ENCODE measurements around the gene LTV1.

The LTV1 gene

DNA sequence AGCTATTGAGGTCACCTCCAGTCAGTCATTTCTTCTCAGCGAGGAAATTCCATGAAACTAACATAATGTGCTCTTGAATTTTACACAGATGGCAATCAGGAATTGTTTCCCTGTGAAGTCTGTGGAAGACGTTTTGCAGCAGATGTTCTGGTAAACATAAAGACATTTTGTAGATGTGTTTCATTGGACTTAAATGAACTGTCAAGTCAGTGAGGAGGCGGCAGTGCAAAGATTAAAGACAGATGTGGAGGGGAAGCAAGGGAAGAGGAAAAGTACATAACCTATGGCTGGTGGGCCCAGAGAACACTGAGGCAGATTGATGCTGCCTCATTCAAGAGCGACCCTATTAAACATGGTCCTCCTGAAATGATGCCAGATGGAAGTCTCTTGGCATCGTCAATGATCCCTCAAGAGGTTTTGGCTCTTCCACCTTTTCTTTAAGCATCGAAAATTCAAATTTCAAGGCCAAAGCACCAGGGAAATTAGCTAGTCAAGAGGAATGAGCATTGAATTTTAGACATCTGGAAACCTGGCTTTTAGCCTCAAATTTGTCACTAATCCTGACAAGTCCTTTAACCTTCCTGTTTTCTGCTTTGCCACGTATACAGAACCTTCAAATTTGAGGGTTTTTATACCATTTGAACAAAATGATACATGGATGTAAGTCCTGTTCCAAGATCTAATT is 41.2 kb downstream of the LTV1 start:
- no peak overlapping the region for H4K91ac ChIP-seq (ENCODE audit: low read length)
- no peak overlapping the region for H3K27ac ChIP-seq (ENCODE audit: low read length, poor library complexity, severe bottlenecking)
- H3K18ac ChIP-seq (ENCODE audit: low read depth in 1 of 2, low read length in 2 of 2) = no peak overlapping the region
- no peak overlapping the region for H3K4ac ChIP-seq (ENCODE audit: low read depth in 1 of 2, low read length in 2 of 2)
- H2BK120ac ChIP-seq (ENCODE audit: low read depth, low read length) = no peak overlapping the region
- H3K4me3 ChIP-seq (ENCODE audit: insufficient read depth in 1 of 2, low read depth in 1 of 2, low read length in 2 of 2) = no peak overlapping the region
- no peak overlapping the region for H3K14ac ChIP-seq (ENCODE audit: low read length in 2 of 2)
- 66% methylated on average over 5 of the region's 7 CpGs for WGBS
- no peak overlapping the region for H2BK15ac ChIP-seq (ENCODE audit: low read depth, poor library complexity, severe bottlenecking)
- no peak overlapping the region for H3K9ac ChIP-seq (ENCODE audit: low read length)
- H3K23ac ChIP-seq (ENCODE audit: low read length in 2 of 2) = no peak overlapping the region
- no peak overlapping the region for H2BK5ac ChIP-seq (ENCODE audit: low read depth, low read length, poor library complexity, severe bottlenecking)
- H2BK12ac ChIP-seq (ENCODE audit: low read length in 2 of 2) = no peak overlapping the region
- no peak overlapping the region for H2AK5ac ChIP-seq (ENCODE audit: low read length, severe bottlenecking)
- no peak overlapping the region for H2AFZ ChIP-seq (ENCODE audit: low read depth, low read length)
- no peaks in the 10 kb centered on the region for H3K36me3 ChIP-seq (ENCODE audit: control insufficient read depth in 1 of 2, insufficient read depth in 2 of 2, low read depth in 1 of 2, low read length in 2 of 2)
- no peak for DNase-seq
- no peak overlapping the region for H3K4me2 ChIP-seq (ENCODE audit: low read length, poor library complexity, severe bottlenecking)
- no peak overlapping the region for H4K8ac ChIP-seq (ENCODE audit: low read length)
- H3K79me1 ChIP-seq (replicated peaks; ENCODE audit: low read length, poor library complexity, severe bottlenecking) = no peaks in the 10 kb centered on the region
- no peaks in the 10 kb centered on the region for H3K9me3 ChIP-seq (ENCODE audit: control insufficient read depth, low read length)
- H3K4me1 ChIP-seq (ENCODE audit: control insufficient read depth, insufficient read depth, low read depth, low read length) = no peaks in the 10 kb centered on the region
- no peaks in the 10 kb centered on the region for H3K27me3 ChIP-seq (ENCODE audit: control insufficient read depth in 1 of 2, insufficient read depth in 1 of 2, low read length in 2 of 2)

DNA sequence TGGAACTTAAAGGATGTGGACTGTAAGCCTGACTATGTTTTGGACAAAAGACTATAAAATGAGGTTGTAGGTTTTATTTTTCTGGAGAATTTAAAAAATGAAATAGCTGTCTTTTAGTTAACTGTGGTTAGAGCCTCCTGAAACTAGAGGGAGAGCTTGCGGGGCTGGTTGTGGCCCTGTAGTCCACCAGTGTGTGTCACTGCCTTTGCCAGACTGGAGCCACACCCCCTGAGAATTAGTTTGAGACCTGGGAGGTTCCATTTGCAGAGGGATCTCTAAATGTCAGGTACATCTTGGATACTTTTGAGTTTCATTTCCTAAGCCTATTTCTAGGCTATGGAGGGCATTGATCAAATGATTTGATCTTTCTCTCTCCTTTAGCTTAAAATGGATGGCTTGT is 42.0 kb downstream of the LTV1 start:
- Histone ChIP-seq H3K4ac (ENCODE audit: low read depth in 1 of 2, low read length in 2 of 2) (no peak overlapping the region), H4K8ac (ENCODE audit: low read length) (no peak overlapping the region), H3K4me2 (ENCODE audit: low read length, poor library complexity, severe bottlenecking) (no peak overlapping the region), H3K4me3 (ENCODE audit: insufficient read depth in 1 of 2, low read depth in 1 of 2, low read length in 2 of 2) (no peak overlapping the region), H3K14ac (ENCODE audit: low read length in 2 of 2) (no peak overlapping the region), H4K91ac (ENCODE audit: low read length) (no peak overlapping the region), H3K18ac (ENCODE audit: low read depth in 1 of 2, low read length in 2 of 2) (no peak overlapping the region), H2AFZ (ENCODE audit: low read depth, low read length) (no peak overlapping the region), H3K27me3 (ENCODE audit: control insufficient read depth in 1 of 2, insufficient read depth in 1 of 2, low read length in 2 of 2) (no peaks in the 10 kb centered on the region), H2AK5ac (ENCODE audit: low read length, severe bottlenecking) (no peak overlapping the region), H3K9me3 (ENCODE audit: control insufficient read depth, low read length) (no peaks in the 10 kb centered on the region), H2BK5ac (ENCODE audit: low read depth, low read length, poor library complexity, severe bottlenecking) (no peak overlapping the region), H3K27ac (ENCODE audit: low read length, poor library complexity, severe bottlenecking) (no peak overlapping the region), H3K4me1 (ENCODE audit: control insufficient read depth, insufficient read depth, low read depth, low read length) (no peaks in the 10 kb centered on the region), H3K36me3 (ENCODE audit: control insufficient read depth in 1 of 2, insufficient read depth in 2 of 2, low read depth in 1 of 2, low read length in 2 of 2) (no peaks in the 10 kb centered on the region), H3K23ac (ENCODE audit: low read length in 2 of 2) (no peak overlapping the region), H2BK15ac (ENCODE audit: low read depth, poor library complexity, severe bottlenecking) (no peak overlapping the region), H2BK12ac (ENCODE audit: low read length in 2 of 2) (no peak overlapping the region), H3K79me1 (replicated peaks; ENCODE audit: low read length, poor library complexity, severe bottlenecking) (no peaks in the 10 kb centered on the region), H3K9ac (ENCODE audit: low read length) (no peak overlapping the region), H2BK120ac (ENCODE audit: low read depth, low read length) (no peak overlapping the region)
- WGBS = 94% methylated on average over 1 of the region's 1 CpG
- DNase-seq = no peak

DNA sequence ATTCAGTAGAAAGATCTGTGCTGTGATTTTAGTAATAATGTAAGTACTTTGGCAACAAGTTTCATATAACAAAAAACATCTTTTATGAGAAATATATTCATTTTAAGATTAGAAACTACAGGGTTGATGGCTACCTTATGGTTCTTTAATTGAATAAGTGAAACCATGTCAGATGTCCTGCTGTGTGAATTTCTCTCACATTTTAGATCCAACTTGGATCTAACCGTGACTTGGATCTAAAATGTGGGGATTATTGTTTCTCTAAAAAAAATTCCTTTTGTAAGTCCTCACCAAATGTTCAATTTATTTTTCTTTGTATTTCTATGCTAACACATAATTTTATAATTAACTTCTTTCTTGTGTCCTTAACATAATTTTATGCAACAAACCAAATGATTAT is 51.5 kb downstream of the LTV1 start:
- no peaks in the 10 kb centered on the region for H3K9me3 ChIP-seq (ENCODE audit: control insufficient read depth, low read length)
- H2AFZ ChIP-seq (ENCODE audit: low read depth, low read length) = no peak overlapping the region
- no peaks in the 10 kb centered on the region for H3K27me3 ChIP-seq (ENCODE audit: control insufficient read depth in 1 of 2, insufficient read depth in 1 of 2, low read length in 2 of 2)
- no peak overlapping the region for H2AK5ac ChIP-seq (ENCODE audit: low read length, severe bottlenecking)
- no peak overlapping the region for H4K8ac ChIP-seq (ENCODE audit: low read length)
- no peak overlapping the region for H2BK12ac ChIP-seq (ENCODE audit: low read length in 2 of 2)
- H2BK15ac ChIP-seq (ENCODE audit: low read depth, poor library complexity, severe bottlenecking) = no peak overlapping the region
- no peak overlapping the region for H2BK120ac ChIP-seq (ENCODE audit: low read depth, low read length)
- H3K9ac ChIP-seq (ENCODE audit: low read length) = no peak overlapping the region
- H3K4ac ChIP-seq (ENCODE audit: low read depth in 1 of 2, low read length in 2 of 2) = no peak overlapping the region
- H3K4me2 ChIP-seq (ENCODE audit: low read length, poor library complexity, severe bottlenecking) = no peak overlapping the region
- WGBS = no CpG with 5 or more reads among the region's 1 CpG
- no peak overlapping the region for H2BK5ac ChIP-seq (ENCODE audit: low read depth, low read length, poor library complexity, severe bottlenecking)
- no peaks in the 10 kb centered on the region for H3K4me1 ChIP-seq (ENCODE audit: control insufficient read depth, insufficient read depth, low read depth, low read length)
- no peak for DNase-seq
- no peak overlapping the region for H3K14ac ChIP-seq (ENCODE audit: low read length in 2 of 2)
- no peak overlapping the region for H3K4me3 ChIP-seq (ENCODE audit: insufficient read depth in 1 of 2, low read depth in 1 of 2, low read length in 2 of 2)
- no peak overlapping the region for H4K91ac ChIP-seq (ENCODE audit: low read length)
- no peaks in the 10 kb centered on the region for H3K36me3 ChIP-seq (ENCODE audit: control insufficient read depth in 1 of 2, insufficient read depth in 2 of 2, low read depth in 1 of 2, low read length in 2 of 2)
- H3K27ac ChIP-seq (ENCODE audit: low read length, poor library complexity, severe bottlenecking) = no peak overlapping the region
- H3K79me1 ChIP-seq (replicated peaks; ENCODE audit: low read length, poor library complexity, severe bottlenecking) = no peaks in the 10 kb centered on the region
- H3K18ac ChIP-seq (ENCODE audit: low read depth in 1 of 2, low read length in 2 of 2) = no peak overlapping the region
- H3K23ac ChIP-seq (ENCODE audit: low read length in 2 of 2) = no peak overlapping the region

DNA sequence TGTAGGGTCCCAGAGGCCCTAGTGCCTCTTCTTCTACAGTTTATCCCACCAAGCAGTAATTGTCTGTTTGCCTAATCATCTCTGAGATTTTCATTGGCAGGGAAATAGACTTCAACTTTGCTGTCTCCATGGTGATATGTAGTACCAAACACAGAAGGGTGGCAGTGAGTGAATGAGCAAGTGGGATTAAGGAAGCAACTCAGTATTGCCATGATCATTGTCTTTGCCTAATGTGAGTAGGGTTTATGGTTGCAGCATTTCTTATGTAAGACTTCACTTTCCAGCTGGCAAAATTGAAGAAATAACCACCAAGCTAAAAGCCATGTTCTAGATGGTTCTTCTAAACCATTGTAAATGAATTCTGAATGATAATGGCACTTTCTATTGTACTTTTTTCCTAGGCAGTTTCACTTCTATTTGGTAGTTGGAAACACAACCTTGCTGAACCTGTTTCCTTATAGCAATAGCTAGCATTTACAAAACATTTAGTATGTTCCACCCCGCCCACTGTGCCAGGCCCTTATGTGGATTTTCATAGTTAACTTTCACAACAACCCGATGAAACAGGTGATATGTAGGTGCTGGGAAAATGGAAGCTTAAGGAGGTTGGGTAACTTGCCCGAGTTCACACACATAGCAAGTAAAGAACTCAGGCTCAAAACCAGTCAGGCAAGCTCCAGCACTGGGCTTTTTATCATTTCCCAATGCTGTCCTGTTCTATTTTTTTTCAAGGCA is 53.2 kb downstream of the LTV1 start:
- Histone ChIP-seq H3K4me2 (ENCODE audit: low read length, poor library complexity, severe bottlenecking) (no peak overlapping the region), H2BK15ac (ENCODE audit: low read depth, poor library complexity, severe bottlenecking) (no peak overlapping the region), H3K79me1 (replicated peaks; ENCODE audit: low read length, poor library complexity, severe bottlenecking) (no peaks in the 10 kb centered on the region), H3K4me1 (ENCODE audit: control insufficient read depth, insufficient read depth, low read depth, low read length) (no peaks in the 10 kb centered on the region), H3K27ac (ENCODE audit: low read length, poor library complexity, severe bottlenecking) (no peak overlapping the region), H4K91ac (ENCODE audit: low read length) (no peak overlapping the region), H3K18ac (ENCODE audit: low read depth in 1 of 2, low read length in 2 of 2) (no peak overlapping the region), H2BK5ac (ENCODE audit: low read depth, low read length, poor library complexity, severe bottlenecking) (no peak overlapping the region), H3K4me3 (ENCODE audit: insufficient read depth in 1 of 2, low read depth in 1 of 2, low read length in 2 of 2) (no peak overlapping the region), H2AFZ (ENCODE audit: low read depth, low read length) (no peak overlapping the region), H3K23ac (ENCODE audit: low read length in 2 of 2) (no peak overlapping the region), H2AK5ac (ENCODE audit: low read length, severe bottlenecking) (no peak overlapping the region), H3K27me3 (ENCODE audit: control insufficient read depth in 1 of 2, insufficient read depth in 1 of 2, low read length in 2 of 2) (no peaks in the 10 kb centered on the region), H3K9me3 (ENCODE audit: control insufficient read depth, low read length) (no peaks in the 10 kb centered on the region), H3K4ac (ENCODE audit: low read depth in 1 of 2, low read length in 2 of 2) (peak overlapping the region in 1 of 2 experiments; percentile 15), H2BK120ac (ENCODE audit: low read depth, low read length) (no peak overlapping the region), H3K36me3 (ENCODE audit: control insufficient read depth in 1 of 2, insufficient read depth in 2 of 2, low read depth in 1 of 2, low read length in 2 of 2) (no peaks in the 10 kb centered on the region), H3K9ac (ENCODE audit: low read length) (no peak overlapping the region), H2BK12ac (ENCODE audit: low read length in 2 of 2) (no peak overlapping the region), H4K8ac (ENCODE audit: low read length) (no peak overlapping the region), H3K14ac (ENCODE audit: low read length in 2 of 2) (no peak overlapping the region)
- DNase-seq = peak; percentile 17
- WGBS = 87% methylated on average over 2 of the region's 3 CpGs
